Measurements from ENCODE around the gene MEGF9.

DNA sequence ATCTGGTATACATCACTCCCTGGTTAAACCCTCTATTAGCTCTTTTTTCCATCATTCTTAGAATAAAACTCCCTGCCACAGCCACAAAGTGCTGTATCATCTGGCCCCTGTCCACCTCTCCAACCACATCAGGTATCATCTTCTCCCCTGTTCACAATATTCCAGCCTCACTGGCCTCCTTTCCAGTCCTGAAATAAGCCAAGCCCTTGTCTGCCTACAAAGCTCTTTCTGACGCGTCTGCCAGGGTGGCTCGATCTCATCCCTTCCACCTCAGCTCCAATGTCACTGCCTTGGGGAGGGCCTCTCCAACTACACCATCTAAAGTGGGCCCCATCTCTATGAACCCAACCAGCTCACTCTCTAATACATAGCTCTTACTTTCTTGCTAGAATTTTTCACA, 155.8 kb downstream of the MEGF9 start:
- TF ChIP-seq, protein P1, sequence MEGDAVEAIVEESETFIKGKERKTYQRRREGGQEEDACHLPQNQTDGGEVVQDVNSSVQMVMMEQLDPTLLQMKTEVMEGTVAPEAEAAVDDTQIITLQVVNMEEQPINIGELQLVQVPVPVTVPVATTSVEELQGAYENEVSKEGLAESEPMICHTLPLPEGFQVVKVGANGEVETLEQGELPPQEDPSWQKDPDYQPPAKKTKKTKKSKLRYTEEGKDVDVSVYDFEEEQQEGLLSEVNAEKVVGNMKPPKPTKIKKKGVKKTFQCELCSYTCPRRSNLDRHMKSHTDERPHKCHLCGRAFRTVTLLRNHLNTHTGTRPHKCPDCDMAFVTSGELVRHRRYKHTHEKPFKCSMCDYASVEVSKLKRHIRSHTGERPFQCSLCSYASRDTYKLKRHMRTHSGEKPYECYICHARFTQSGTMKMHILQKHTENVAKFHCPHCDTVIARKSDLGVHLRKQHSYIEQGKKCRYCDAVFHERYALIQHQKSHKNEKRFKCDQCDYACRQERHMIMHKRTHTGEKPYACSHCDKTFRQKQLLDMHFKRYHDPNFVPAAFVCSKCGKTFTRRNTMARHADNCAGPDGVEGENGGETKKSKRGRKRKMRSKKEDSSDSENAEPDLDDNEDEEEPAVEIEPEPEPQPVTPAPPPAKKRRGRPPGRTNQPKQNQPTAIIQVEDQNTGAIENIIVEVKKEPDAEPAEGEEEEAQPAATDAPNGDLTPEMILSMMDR (IDR thresholded peaks at IDR 0.05): no peak
- TF ChIP-seq POLR2A (IDR thresholded peaks at IDR 0.05): no peak

All from tibial nerve (tissue), 3 donors.